Activated gamma-delta T cell treated with Interleukin-2 at 50 U/mL for 16 hours (primary cell): Measurements from ENCODE around the gene LTBP1.

Experiments
- DNase-seq: peaks from one replicate; pipeline ENCODE4 v3.0.0-alpha.2; 2020

LTBP1 gene

DNA sequence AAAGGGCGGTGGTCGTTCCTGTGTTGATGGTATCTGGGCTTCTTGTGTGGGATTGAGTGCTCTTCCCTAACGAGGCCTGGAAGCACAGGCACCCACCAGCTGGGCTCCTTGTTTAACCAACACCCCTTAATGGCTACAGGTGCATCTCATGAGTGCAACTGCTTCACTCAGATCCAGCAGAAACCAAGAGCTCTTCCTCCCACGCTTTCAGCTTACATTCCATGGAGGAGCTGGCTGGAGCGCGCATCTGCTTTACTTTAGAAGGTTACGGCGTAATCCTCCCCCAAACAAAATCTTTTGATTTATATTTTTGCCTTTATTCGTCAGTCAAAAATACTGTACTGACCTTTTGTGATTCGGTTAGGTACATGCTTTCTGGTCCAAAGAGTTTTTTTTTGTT, 174.7 kb downstream of the LTBP1 start:
- no peak for DNase-seq

DNA sequence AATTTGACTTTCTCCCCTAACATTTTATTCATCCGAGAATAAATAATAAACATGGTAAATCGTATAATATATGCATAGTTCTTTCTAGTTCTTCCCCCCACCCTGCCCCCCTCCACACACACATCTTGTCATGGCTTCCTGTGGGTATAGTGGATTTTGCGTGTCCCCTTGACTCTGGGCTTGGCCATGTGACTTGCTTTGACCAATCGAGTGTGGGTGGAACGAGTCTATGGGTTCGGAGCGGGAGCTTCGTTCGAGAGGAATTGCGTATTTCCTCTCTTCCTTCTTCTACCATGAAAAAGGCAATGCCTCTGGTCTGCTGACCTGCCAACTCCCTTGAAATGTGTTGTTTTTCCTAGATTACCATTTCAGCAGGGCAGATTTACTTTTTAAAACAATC, 175.2 kb downstream of the LTBP1 start:
- DNase-seq: no peak

DNA sequence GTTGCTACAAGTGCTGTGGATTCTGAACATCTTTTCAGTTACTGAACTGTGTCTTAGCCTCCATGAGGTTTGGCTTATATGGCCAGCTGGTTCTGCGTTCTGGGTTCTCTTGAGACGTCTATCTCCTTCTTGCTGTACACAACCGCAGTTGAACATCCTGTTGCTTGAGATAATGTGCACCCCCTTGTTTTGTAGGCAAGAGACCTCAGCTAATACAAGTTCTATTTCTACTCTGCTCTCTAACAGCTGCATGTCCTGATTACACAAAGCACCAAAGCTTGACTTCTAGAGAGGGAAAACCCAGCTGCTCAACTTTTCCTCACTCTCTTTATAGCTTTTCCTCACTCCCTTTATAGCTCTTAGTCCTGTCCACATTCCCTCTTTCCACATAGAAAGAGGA, 176.0 kb downstream of the LTBP1 start:
- no peak for DNase-seq

DNA sequence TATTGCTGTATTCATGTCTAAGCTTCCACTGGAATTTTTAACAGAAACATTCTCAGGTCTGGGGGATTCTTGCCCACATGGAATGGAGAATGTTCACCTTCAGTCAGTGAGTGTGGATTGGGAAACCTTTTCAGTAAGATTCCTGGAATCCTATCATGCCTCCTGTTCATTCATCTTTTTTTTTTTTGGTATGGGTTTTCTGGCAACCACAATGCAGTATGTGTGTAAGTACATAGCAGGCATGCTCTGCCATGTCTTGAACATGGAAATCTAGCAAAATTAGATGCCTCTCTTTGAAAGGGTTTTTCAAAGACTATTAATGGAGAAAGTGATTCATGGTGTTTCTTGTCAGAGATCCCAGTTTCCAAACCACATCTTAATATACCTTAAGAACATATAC, 176.5 kb downstream of the LTBP1 start:
- no peak for DNase-seq

DNA sequence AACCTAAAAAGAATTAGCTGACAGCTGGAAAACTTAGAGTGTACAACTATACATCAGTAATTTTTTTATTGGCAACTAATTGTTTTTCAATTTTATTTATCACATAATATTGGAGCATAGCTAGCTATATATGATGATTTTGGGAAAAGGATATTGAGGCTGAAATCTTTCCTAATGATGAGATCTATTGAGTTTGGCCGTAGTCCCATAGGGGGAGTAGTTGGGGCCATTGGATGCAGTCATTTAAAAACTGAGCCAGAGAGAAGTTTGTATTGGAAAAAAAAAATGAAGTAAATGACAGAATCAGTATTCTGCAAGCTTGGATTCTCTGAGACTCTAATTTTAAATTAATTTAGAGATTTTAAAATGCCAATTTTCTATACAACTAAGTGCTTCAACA, 179.8 kb downstream of the LTBP1 start:
- DNase-seq: no peak

DNA sequence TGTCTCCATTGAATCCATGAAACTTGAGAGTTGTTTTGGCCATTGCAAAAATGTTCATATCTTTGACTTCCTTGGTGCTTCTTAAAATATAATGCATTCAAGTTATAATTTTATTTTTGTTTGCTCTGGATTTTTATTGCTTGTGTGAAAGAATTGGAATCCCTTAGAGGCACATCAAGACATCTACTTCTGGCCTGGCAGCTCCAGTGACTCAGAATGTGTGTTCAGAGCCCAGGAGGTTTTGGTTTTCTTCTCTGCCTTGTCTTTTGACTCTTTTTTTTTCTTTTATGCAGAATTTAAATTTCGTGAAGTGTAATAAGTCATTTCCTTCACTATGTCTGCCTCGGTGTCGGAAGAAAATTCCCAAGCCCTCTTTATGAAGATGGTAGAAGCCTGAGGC, 180.2 kb downstream of the LTBP1 start:
- no peak for DNase-seq

DNA sequence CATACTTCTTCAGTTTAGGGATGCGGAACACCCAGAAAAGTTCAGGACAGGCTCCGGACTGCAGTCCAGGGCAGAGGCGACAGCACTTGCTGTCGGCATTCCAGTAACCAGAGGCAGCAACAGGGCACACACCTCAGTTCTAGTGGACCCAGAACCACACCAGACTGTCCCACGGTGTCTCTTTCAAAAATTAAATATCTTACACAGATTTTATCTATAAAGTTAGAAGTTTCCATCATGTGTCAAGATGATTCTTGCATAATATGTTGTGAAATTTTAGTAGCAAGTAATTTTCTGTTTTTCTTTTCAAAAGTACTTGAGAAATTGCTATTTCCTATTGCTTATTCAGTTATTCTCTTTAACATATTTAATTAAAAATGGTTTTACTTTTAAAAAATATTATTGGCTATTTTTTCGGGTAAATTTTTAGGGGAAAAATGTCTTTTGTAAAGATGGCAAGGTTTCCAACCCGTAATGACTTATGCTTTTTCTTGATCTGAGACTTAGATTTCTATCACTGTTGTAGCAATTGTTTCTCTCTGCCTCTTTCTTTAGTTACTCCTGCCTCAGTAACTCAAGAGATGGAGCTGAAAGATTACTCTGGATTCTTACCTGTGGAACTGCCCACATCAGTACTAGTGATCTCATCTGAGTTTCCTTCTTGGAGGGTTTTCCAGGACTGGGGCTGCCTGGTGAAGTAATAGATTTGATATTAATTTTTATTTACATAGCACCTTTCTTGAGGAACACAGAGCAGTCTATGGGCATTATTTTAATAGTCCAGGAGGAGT, 182.7 kb downstream of the LTBP1 start:
- no peak for DNase-seq

DNA sequence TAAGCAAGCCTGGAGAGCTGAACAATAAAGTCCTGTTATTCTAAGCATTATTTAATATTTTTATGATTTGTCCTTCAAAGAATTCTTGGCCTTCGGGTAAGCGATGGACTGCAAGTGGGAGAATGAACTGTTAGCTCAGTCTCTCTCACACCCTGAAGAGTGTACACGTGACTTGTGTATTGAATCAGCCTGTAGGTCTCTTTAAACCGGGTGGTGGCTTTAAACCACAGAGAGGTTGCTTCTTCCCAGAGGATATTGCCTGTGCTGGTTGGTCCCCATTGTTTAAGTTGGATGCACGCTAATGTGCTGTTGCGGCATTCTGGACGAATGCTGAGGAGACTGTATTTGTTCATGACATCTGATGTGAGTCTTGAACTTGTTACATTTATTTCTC, 183.3 kb downstream of the LTBP1 start:
- no peak for DNase-seq

DNA sequence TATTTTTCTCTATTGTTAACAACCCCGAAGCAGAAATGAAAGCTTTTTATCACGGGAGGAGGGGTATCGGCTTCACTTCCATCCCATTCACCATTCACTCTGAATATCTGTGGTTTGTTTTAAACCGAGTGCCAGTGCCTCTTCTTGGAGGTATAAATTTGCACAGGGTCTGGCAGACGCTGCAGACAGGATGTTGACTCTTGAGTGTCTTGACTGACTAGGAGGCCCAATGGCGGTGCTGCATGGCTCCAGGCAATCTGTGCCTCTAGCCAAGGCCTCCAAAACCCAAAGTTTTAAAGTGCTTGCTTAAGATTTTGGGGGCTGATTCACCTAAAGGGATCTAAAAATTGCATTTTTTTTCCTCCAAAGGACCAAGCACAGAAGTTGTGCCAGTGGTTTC, 183.8 kb downstream of the LTBP1 start:
- DNase-seq: no peak

DNA sequence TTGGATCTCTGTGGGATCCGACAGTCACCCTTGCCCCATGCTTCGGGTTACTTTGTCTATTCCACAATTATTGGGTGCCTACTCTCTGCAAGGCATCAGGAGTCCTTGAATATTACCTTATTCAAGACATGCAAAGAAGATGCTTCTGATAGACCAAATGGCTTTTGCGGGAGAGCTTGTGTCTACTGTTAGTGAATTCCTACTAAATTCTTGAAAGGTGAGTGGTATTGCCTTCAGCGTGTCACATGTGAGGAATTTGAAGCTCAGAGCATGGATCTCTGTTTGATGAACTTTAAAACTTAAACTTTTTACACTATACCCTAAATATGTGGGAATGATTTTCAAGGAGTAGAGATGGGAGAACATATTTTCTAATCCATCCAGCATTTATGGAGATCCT, 184.4 kb downstream of the LTBP1 start:
- no peak for DNase-seq

DNA sequence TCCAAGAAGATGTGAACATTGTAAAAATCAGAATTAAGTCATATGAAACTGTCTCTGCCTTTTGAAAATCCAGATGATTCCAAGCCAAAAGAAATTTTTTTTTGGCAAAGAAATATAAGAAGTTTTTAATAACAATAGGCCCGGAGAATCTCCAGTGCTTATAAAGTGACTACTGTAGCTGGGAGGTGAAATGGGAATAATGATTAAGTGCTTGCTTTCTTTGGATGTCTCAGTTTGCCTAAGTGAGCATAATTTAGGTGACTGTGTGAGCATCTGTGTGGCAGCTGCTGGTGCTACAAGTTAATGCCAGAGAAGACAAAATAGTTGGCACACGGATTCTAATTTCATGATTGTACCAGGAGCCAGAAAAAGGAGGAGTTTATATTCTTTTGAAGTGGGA, 185.0 kb downstream of the LTBP1 start:
- DNase-seq: no peak

DNA sequence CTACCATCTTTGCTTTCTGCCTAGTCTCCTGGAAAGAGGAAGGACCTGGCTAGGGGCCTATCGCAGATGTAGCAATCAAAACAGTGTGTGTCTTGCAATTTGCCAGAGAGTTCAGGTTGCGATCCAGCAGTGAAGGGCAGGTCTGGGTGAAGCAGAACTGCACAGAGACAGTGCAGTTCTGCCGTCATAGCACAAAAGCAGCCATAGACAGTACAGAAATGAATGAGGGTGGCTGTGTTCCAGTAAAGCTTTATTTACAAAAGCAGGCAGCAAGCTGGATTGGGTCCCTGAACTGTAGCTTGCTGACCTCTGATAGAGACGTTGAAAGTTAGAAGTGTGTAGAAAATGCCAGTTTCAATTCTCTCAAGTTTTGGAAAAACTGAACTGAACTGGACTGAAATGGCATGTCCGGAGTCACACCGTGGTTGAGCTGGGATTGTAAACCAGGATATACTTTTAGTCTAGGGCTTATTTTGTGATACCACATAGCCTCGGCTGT, 186.8 kb downstream of the LTBP1 start:
- no peak for DNase-seq

DNA sequence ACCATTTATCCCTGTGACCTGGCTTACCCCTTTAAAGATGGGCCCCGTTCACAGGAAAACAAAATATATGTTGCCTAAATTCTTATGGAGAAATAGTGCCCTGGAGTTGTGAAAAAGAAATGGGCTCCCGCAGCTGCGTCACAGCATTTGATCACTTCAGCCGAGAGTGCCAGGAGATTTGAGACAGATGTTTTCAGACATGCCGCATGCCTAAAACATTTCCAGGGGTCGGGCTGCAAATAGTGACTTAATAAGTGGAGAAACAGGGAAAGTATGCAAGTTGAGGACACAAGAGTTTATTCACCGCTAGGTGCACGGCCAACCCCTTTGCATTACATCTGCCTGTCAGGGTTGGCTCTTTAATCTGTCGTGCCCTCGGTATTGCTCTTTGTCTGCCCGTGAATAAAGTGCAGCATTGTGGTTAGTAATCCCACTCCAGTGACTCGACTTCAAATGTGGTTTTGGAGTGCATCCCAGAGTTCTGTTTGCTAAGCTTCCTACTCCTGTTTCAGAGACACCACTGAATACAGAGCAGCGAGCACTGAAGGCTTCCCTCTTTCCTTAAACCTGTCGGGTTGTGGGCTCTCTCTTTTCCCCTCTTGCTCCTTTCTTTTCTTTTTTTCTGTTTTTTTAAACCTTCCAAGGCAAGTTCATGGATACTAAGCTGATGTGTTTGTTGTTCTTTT, 187.5 kb downstream of the LTBP1 start:
- DNase-seq: no peak

DNA sequence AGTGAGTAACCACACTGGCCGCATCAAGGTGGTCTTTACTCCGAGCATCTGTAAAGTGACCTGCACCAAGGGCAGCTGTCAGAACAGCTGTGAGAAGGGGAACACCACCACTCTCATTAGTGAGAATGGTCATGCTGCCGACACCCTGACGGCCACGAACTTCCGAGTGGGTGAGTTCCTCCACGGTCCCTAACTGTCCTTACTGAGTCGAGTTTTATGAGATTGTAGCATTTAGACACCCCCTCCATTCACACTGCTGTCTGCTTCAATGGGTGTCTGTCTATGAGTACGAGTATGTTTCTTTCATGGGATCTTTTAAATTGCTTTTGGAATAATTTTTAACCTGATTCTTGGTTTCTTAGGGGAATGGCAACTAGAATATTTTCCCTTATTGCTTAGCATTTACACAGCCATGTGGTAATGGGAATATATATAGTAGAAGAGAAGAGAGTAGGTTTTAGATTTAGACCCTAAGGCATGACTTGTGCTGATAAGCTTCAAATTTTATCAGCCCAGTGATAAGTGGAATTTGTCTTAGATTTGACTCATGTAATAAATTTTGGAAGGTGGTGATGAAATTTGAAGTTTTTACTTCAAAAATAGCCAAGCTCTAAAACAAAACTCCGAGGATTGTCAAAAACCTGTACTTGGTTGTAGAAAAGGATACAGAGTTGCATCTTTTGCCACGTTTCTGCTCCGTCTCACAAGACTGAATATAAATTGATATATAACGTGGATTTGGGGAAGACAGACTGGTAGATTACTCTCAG, 188.2 kb downstream of the LTBP1 start:
- DNase-seq: no peak

DNA sequence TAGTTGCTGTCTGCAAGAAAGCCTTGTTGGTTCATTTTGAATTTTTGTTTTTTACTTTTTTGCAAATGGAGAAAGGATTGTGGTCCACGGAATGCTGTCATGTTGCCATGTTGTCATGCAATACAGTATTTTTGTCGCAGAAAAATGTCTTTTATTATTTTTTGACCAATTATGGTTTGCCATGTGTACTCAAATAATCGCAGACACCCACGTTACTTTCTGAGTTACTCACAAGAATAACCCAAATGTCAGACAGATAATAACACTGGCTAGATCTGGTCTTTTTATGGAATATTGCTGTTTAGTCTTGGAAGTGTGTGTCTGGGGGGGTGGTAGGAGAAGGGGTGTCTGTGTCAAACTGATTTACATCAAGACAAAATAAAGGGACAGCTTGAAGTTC, 188.9 kb downstream of the LTBP1 start:
- no peak for DNase-seq

DNA sequence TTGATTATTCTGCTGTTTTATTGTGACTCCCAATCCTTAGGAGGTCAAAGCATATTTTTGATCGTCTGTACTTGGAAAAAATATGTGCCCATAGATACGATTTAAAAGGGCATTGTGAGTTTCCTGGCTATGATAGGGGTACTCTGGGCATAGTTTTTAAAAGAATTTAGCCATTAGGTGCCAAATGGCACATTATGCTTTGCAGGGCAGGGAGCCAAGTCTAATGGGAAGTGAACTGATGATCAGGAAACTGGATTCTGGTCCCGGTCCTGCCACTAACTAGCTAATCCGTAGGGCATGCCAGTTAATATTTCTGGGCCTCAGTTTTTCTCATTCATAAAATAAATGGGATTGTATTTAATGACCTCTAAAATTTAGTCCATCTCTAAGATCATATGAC, 189.3 kb downstream of the LTBP1 start:
- DNase-seq: no peak

DNA sequence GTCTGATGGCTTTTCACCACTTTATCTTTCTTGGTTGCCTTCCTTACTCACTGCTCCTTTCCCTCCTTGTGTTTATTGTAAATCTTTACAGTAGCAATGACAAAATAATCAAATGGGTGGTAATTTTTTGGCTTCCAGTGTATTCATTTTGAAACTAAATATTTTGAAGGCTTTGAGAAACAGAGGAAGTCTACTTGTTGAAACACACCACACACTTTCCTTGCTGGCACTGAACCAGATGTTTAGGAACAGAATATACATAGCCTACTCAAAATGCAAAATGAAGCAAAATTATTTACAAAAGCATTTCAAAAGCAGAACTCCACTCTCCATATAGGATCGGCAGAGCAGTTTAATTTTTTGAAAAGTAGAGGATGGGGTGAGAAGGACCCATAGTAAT, 189.8 kb downstream of the LTBP1 start:
- no peak for DNase-seq

DNA sequence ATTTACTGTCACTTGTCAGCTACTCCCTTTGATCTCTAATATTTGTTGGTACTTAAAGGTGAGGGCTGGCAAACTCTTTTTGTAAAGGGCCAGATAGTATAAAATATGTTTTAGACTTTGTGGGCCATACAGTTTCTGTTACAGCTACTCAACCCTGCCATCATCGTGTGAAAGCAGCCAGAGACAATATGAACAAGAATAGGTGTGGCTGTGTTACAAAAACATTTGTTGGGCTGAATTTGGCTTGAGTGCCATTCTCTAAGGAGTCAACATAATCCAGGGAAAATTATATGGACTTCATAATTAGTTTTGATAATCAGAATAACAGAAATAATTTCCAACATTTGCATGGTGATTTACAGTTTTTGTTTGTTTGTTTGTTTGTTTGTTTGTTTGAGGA, 190.6 kb downstream of the LTBP1 start:
- DNase-seq: no peak

DNA sequence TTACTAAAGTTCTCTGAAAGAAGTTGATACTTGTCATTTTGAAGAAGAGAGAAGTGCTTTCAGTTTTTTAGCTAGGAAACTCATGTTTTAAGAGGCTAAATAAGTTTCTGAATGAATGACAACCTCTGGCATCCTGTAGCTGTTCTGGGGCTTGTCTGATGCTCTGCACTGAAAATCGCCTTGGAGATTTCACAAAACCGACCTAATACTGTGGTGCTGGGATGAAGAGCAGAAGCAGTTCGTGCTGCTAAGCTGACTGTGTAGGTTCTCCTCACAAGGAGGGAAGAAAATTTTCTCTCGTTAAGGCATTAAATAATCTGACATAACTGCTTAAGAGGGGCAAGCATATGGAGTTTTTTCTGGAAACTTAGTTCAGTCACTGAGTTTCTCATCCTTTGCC, 193.2 kb downstream of the LTBP1 start:
- DNase-seq: no peak

DNA sequence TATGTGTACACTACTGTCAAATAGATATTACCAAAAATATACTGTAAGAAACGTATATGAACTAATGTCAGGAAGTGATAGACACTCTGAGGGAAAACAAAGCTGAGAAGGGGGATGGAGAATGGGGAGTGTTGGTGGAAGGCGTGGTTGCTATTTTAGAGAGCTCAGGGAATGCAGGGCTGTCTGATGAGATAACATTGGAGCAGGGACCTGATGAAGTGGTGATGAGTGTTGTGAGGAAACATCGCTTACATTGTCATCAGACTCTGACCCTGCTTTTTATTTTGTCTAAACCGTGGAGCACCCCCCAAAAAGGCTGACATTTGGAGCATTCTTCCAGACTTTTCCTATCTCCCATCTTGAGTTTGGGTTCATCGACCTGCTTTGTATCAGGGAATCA, 194.7 kb downstream of the LTBP1 start:
- DNase-seq: no peak

DNA sequence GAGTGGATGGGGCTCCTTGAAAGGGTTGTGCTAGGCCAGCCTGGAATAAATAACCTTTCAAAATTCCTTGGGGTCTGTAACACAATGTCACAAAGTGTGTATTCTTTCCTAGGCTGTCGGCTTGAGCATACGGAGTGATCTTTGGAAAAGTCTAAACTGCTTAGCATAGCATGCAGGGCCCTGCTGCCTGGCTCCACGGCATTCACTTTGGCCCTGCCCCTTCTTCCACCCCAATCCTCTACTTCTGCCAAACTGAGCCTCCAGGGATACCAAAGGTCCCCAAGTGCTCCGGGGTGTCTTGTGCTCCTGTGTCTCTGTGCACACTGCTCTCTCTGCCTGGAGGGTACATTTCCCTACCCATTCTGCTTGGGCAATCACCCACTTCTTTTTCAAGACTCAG, 196.1 kb downstream of the LTBP1 start:
- no peak for DNase-seq

DNA sequence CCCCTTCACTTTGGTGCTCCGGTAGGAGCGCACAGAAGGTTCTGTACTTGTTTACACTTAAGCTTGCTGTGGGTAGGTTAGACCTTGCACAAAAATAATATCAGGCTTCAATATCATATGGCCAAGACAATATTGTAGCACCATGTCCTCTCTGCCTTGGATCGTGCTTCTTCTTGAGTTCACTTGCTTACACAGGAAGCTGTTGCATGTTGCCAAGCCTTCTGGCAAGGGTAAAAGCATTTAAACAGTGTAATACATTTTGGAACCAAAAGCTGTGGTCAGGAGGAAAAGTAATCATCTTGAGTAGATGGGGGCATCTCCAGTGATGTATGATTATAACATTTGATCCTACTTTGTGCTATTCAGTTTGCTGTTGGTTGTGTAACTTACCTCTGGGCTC, 197.5 kb downstream of the LTBP1 start:
- no peak for DNase-seq

DNA sequence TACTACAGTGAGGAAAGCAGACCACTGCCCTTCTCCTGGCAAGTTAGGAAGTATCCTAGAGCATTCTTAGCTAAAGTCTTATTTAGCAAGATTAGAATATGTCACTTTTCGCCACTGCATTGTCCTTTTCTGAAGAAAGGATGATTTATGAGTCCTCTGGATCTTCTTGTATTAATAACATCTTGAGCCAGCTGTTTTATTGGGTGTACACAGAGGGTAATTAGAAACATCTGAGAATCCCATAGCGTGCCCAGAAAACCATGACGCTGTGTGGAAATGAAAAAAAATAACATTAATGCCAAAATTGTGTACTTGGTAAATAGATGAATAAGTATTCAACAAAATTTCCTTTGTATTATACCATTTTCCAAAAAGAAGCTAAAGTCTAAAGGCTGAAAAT, 198.7 kb downstream of the LTBP1 start:
- no peak for DNase-seq

DNA sequence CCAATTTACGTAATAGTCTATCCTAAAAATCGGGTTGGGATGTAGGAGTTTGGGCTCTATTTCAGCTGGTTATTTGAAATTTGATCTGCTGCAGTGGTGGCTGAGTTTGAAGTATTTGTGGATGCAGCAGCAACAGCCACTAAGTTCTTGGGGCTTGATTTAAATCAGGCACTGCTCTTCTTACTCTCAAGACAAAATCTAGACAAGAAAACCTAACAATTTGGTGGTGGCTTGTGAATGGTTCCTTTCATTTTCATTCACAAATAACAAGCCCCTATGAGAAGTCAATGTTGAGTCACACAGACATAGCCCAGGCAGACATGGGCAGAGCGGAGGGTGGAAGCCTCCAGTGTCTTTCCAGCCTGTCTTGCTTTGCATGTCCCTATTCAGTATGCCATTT, 199.3 kb downstream of the LTBP1 start:
- DNase-seq: no peak
